Prostate gland (tissue), 2 donors: ENCODE data around the gene RBBP9.

Experiments
- POLR2A ChIP-seq: fragments of 450-650 bp; IDR thresholded peaks from one replicate; pipeline ENCODE4 v1.6.1; 2016; ENCODE audit warnings: antibody characterized with exemption, mild to moderate bottlenecking
- TF ChIP-seq, protein P1 (sequence below), 4 experiments: fragments of 200-600 bp in 2 of 4; fragments of 450-650 bp in 2 of 4; sonication (generic) in 2 of 4; IDR thresholded peaks; 1 replicate in 3 of 4; 2 replicates in 1 of 4; pipeline ENCODE4 v1.5.1; 2016 to 2019; ENCODE audit warnings: antibody characterized with exemption in 4 of 4, mild to moderate bottlenecking in 2 of 4, moderate library complexity in 2 of 4

- TF ChIP-seq, protein P1, sequence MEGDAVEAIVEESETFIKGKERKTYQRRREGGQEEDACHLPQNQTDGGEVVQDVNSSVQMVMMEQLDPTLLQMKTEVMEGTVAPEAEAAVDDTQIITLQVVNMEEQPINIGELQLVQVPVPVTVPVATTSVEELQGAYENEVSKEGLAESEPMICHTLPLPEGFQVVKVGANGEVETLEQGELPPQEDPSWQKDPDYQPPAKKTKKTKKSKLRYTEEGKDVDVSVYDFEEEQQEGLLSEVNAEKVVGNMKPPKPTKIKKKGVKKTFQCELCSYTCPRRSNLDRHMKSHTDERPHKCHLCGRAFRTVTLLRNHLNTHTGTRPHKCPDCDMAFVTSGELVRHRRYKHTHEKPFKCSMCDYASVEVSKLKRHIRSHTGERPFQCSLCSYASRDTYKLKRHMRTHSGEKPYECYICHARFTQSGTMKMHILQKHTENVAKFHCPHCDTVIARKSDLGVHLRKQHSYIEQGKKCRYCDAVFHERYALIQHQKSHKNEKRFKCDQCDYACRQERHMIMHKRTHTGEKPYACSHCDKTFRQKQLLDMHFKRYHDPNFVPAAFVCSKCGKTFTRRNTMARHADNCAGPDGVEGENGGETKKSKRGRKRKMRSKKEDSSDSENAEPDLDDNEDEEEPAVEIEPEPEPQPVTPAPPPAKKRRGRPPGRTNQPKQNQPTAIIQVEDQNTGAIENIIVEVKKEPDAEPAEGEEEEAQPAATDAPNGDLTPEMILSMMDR (IDR thresholded peaks at IDR 0.05) = no peak
- TF ChIP-seq POLR2A = no peak
Observed at GRCh38 chr20:18533978-18534644, 37.1 kb upstream of the RBBP9 start.
